Activated CD8-positive, alpha-beta memory T cell treated with anti-CD3 and anti-CD28 coated beads, Interleukin-2, amount 50 U/mL, for 48 hours (primary cell): ENCODE results near the gene METTL24.
"Not testable (repeated sequence)": the region's sequence is repeated elsewhere in the genome, so short reads cannot be mapped to it uniquely, and the experiment has no call there.

Source experiments
- DNase-seq: peaks from one replicate; pipeline ENCODE4 v3.0.0-alpha.2; 2020

METTL24 gene

DNA sequence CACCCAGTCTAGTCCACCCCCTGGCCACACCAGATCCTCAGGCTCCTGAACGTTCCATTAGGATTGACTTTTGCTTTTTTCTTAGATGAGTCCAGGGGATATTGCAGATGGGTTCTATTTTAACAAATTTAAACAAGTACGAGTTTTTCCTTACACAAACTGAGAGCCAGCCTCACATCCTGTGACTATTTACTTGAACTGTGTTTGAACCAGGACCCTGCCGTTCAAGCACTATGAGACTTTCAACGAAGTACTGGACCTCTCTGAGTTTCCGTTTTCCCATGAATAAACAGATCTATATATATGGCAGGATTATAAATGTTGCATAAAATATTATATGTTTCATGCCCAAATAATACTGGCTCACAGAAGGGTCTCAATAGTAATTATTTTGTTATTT, 1.4 kb upstream of the METTL24 start:
- DNase-seq, result no peak

DNA sequence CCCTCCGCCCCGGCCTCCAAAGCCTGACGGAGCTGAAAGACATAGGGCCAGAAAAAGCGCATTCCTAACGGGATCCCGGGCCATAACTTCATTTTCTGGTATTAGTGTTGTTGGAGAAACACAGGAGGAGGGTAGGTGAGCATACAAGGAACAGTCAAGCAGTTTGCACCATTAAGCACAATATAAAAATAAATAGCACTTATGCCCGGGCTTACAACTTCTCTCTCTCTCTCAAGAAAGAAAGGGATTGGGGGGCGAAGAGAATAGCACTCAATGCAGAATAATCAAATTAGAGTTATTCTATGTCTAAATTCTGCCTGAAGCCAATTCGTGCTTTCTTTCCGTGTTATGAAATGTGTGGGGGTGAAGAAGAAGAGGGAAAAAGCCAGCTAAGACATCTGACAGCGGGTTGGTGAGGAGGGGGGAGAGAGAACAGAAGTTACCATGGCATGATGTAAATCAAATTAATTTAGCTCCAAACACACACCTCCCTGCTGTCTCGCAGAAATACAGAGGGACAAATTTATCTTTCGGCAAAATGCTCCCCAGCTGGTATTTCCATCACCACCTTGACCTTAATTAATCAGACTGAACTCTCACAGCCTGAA, 508 bp upstream of the METTL24 start:
- DNase-seq, result no peak

DNA sequence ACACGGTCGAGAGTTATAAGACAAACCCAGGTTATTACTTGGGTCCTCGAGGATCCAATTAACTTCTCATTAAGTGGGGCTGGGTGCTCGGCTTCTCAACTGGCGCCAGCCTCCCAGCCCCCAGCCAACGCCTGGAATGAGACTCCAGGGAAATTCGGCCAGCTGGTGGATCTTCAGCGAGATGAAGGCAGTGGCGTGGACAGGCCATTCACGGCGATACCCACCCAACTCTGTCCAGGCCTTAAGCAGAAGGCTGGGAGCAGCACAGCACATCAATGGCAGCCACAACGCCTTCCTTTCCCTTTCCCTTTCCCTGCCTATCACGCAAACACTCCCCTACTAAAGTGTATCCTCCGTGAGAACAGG, 868 bp downstream of the METTL24 start:
- DNase-seq, result no peak

DNA sequence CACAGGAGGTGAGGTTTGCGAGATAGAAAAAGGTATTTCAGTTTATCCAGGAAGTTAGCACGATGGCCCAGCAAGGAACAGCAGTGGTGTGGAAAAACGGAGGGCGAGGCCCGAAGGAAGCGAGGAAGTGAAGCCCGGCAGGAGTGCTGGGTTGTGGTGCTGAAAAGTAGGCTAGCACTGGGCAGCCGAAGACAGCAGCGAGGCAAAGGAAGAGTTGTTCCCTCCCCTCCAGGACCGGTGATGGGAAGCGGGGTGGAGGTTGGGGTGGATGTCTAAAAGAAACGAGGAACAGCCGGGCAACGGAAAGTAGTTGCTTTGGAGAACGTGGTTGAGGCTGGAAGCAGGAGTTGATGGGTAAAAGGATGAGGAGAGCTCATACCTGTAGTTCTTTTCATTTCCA, 1.4 kb downstream of the METTL24 start:
- no peak for DNase-seq

DNA sequence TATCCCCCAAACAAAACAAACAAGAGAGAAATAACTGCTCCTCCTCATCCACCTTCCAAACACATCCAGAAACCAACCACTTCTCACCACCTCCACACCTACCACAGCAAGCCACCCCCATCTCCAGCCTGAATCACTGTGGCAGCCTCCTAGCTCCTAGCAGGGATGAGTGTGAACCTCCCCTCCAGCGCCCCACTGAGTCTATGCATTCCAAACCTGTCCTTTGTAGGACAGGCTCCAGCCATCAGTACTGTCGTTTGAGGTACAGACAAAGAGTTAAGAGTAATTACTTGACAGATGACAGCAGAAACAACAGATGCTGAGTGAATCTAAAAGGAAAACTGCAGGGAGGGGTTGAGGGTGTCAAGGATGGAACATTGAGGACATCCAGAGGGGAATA, 2.4 kb downstream of the METTL24 start:
- no peak for DNase-seq

DNA sequence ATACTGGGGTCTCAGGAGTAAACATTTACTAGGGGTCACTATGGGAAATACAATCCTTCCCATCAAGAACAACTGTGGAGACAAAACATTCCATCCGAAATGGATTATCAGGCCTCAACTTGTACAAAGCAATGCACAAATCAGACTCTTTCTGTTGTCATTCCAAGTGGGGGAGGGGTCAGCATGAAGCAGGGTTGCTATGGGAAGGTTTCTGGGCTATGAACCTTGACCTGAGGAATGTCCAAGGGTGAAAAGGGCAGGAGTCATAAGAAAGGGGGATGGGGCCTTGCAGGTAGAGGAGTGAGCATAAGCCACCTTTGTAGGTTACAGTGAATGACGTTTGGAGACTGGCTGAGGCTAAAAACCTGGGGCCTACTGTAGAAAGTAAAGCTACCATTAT, 3.1 kb downstream of the METTL24 start:
- DNase-seq, result no peak

DNA sequence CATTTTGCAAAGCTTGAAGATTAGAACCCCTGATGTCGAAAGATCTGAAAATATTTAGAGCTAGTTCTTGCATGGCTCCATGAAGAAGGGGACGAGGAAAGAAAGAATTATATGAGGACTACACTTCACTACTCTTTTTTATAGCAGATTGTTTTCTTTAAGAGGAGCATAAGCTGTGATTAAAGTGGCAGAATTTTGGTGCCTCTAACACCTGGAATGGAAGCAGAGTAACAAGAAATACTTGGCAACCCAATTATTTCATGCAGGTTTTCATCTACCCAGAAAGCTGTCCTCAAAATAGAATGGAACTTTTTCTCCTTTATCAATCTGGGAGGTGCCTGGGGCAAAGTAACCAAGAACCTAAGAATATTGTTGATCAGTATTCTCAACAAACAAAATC, 4.0 kb downstream of the METTL24 start:
- no peak for DNase-seq

DNA sequence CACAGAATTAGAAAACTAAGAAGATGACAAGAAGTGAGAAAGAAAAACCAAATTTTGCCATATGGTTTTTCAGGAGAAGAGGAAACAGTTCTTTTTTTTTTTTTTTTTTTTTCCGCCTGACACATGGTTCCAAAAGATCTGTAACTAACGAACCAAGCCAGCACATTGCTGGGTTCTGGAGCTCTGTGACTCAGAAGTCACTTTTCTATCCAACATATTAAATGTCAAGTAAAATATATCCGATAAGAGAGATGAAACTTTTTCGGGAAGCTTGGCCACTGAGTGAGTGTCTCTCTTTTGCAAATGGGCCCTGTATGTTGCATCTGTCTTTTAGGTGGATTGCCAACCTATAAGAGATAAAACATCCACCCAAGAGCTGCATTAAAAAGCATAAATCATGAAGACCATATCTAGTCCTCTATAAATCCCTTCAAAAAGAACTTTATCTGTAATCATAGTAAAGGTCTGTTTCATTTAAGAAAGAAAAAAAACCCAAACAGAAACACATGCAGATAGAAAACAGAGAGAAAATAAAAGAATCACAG, 4.6 kb downstream of the METTL24 start:
- DNase-seq, result no peak

DNA sequence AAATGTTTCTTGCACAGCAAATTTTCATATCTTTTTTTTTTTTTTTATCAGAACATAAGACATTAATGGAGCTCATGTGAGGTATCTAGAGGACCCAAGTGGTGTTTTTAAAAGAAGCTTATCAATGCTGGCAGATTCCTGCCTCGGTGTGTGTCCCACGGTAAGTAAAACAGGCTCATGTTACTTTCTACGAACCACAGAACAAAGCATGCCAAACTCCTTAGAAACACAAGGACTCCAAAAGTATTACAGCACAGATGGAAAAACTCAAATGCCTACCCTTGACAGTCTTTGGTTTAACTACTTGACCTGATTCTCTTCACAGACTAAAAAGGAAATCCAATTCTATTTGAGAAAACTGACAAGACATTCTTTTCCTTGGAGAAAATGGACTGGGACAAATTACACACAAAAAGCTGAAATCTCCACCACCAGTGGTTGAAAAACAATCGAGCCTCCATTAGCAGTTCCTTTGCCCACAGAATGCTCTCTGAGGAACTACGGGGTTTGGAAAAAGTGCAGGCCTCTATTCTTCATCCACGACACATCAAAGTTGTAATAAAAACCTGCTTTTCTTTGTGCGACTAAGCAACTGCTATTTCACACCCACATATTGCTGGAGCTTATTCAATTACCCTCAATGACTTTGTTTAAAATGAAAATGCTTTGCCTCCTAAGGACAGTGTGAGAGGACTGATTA, 5.4 kb downstream of the METTL24 start:
- no peak for DNase-seq

DNA sequence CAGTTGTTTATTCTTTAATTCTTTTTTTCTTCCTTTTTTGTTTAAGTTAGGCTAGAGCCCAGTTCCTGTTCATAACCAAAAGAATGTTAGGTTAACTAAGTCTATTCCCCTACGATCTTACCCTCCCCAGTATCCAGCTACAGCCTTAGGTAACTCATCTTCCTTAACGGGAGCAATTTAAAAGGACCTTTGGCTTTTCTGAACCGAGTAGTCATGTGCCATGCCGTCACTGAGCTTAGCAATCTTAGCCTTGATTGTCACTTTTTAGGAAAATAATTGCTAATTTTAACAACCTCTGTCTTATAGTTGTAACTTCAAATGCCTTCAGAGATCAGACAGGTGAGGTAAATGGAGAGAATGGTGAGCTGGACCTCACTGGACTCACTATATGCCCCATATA, 6.2 kb downstream of the METTL24 start:
- DNase-seq, result no peak

DNA sequence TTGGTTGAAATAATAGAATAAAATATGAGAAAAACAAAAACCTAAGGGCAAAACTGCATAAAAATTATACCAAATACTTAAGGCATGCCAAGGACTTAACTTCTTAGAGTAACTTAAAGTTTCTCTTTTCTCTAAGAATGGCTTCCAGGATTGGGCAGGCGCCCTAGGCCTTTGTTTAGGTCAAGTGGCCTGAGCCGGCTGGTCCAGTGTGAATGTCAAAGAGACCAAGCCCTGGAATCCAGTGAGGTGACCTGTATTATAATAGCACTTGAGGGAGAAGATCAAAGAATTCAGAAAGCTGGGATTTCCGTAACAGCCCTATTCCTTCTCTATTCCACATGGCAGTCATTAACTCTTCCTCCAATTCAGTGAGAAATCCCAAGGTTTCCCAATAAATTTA, 6.6 kb downstream of the METTL24 start:
- DNase-seq, result no peak

DNA sequence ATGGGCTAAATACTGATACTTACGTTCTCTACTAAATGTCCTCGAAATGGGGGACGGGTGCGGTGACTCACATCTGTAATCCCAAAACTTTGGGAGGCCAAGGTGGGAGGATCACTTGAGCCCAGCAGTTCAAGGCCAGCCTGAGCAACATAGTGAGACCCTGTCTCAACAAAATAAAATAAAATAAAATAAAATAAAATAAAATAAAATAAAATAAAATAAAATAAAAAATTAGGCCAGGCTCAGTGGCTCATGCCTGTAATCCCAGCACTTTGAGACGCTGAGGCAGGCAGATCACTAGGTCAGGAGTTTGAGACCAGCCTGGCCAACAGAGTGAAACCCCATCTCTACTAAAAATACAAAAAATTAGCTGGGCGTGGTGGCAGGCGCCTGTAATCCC, 7.6 kb downstream of the METTL24 start:
- DNase-seq, result not testable (repeated sequence)

DNA sequence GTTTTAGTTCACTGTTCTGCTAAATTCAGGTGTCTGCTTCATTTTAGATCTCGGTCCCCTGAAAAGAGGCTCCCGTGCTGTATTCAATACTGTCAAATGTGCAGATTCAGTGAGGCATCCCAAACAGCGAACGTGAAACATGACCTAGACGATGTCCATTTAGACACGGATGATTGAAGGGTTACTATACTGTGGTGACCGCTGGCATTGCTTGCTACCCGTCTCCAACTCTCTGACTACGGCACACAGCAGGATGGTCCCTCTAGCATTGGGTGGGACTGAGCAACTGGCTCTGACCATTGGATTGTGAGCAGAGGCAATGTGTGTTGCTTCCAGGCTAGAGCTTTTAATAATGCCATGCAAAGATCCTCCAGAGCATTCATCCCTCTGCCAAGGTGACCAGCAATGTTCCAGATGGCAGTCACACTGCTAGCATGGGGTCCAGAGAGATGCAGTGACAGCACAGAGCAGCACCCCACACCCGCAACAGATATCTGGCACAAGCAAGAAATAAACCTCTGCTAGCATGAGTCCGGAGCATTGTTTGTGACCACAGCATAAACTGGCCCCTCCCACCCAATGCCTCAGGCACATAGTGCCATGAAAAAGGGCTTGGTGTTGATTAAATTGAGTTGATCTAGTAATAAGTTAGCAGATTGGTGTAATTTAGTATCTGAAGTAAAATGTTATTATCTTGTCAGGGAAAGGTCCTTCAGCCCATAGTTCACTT, 9.0 kb downstream of the METTL24 start:
- DNase-seq, result no peak

DNA sequence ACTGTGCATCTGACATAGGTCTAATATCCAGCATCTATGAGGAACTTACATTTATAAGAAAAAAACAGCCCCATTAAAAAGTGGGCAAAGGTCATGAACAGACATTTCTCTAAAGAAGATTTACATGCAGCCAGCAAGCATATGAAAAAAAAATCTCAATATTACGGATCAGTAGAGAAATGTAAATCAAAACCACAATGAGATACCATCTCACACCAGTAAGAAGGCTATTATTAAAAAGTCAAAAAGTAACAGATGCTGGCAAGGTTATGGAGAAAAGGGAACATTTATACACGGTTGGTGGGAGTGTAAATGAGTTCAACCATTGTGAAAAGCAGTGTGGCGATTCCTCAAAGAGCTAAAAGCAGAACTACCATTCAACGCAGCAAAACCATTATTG, 13.1 kb downstream of the METTL24 start:
- DNase-seq, result no peak

DNA sequence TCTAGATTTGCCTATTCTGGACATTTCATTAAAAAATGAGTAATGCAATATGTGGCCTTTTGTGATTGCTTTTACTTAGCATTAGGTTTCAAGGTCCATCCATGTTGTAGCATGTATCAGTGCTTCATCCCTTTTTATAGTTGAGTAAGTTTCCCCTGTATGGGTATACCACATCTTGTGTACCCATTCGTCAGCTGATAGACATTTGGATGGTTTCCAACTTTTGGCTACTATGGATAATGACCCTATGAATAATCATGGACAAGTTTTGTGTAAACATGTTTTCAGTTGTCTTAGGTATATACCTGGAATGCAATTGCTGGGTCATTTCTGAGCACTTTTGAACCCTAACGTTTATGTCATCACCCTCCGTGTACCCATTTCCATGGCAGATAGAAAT, 15.4 kb downstream of the METTL24 start:
- no peak for DNase-seq

DNA sequence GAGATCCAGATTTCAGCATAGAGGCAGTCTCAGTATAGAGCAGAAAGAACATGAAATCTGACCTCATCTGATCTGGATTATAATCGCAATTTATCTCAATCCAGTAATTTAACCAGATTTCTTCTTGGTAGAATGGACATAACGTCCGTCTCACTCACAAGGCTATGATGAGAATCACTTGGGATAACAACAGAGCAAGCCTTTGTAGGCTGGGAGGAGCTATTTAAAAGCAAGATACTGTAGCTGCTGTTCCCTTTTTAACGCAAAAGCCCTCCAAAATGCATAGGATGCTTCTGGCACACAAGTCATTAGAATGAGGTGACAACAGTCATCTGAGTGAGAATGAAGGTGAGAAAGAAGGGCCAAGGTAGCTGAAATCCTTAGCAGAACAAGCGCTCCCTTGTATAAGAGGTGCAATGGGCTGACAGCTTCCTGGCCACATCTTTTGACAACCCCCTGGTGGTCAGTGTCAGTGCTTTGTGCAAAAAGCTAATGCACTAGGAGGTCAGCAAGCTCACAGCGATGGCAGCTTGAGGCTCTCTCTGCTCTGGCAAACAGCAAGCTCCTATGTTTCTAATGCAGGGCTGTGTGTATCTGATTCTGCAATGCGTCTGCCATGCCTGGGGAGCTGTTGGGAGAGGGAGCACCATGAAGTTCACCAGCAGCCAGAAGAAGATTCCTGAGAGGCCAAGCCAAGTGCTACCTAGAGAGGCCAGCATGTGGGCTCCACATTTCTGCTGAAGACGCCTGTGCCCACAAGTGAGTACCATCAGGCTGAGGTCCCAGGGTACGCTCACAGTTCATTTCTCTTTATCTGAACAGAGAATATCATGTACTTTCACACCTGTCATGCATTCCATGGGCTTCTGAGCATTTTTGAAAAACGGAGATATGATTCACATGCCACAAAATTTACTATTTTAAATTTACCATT, 16.2 kb downstream of the METTL24 start:
- DNase-seq, result no peak

DNA sequence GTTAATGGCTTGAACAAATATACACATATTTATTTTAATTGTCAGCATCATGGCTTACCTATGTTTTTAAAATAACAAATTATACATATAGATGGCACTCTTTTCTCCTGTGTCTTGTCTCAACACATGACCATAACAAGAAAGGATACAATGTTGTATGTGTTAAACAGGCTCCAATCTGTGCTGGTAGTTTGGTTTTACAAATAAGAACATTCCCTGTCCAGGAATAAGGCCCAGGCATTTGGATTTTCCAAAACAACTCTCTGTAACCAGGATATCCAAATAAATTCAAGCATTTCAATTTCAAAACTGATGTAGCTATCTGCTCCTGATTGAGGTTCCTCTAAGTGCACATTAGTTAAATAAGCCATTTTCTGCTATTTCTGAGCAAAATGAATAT, 17.1 kb downstream of the METTL24 start:
- DNase-seq, result no peak

DNA sequence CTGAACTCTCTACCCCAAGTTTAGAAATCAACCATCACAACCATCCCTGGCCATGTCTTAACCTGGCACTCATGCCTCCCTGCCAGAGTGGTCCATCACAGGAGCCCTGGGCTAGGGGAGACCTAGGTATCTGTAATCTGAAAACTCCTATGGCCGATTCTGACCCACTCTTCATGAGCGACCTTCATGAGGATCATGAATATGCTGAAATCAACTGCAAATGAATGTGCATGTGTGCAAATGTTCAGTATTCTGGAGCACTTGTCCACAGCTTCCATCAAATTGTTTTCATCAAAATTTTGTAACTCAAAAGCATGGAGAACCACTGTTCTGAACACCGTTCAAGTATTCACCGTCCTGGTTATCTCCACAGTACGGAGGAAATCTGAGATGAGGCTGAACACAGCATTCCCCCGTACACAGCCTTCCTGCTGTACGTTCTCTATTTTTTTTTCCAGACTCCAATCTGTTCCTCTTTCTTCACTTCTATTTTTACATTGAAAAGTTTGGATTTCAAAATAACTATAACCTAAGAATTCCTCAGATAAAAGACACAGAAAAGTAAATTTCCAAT, 17.7 kb downstream of the METTL24 start:
- no peak for DNase-seq

DNA sequence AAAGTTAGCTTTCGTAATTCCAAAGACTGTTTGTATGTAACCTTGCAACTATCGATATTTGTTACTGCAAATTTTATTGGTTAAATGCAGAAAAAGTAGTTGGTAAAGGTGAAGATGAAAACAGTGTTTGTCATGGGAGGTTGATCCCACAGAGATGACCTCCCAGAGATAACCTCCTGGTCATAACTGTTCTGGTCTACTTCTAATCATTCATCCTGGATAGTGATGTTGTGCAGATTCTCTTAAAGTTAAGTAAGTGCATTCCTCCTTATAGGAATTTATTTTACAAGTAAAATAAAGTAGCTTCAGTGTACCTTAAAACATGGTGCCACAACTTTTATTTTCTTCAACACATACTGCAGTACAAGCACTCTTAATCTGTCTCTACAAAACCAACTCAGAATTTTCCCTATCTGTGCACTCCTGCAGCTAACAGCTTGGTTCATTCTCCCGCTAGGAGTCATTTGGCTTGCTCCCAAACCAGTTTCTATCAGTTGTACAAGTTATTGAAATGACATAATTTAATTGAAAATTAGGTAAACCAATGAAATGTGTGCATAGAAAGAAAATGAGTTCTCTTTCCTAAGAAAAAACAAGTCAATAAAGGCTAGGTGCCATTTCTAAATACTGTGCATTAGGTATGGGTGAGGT, 19.2 kb downstream of the METTL24 start:
- DNase-seq, result no peak

DNA sequence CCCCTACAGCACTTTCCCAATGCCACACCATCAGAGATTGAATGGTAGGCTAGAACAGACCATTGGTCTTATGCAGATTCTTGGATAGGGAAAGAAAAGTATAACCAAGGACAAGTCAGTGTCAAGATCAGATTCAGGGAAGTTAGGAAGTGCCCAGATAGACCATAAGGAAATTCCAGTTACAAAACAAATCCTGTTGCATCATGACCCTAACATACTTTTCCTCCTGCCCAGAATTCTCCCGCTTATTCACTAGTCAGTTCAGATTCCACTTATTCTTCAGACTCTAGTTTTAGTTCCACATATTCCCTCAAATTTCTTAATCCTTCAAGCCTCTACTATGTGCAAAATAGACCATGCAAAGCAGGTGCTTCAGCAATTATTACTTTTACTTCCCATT, 20.7 kb downstream of the METTL24 start:
- no peak for DNase-seq

DNA sequence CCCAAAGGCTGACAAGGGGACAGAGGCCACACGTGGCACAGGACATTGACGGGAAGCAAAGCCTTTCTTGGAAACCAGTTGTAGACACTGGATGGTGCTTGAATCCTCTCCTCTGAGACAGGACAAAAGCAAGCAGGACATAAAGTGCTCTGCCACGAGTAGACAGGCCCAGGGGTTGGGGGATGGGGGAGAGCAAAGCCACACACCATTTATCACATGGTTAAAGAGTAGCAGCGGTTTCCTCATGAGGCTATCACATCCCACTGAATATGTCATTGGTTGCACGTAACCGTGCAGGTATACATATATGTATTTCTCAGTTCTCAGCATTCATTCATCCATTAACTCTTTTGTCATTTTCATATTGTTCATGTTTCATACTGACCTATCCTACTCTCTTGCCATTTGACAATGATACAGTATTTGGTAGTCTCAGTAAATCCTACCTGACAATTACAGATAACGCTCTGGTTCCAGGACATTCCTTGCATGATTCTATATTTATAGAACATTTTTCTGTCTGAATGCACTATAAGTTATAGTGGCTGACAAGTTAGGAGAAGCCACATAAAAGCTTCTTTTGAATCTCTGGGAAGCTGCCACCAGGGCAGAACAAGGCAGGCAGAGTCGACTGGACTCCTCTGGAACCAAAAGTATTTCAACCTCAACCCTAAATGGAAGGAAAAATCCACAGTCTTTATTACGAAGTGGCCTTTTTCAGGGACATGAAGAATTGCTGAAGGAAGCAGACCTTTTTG, 23.5 kb downstream of the METTL24 start:
- no peak for DNase-seq
